ENCODE data around the gene CFAP61. TPM values are rescaled to one million over a fixed set of nuclear protein-coding genes. Genes with fewer than 3 reads are reported as not detected.

CFAP61 gene
- total and polyA plus RNA-seq, 2 experiments from 2014 or later, result 0.21 TPM; not detected in 1

- TF ChIP-seq CREB1 (CRISPR knock-in tag; IDR thresholded peaks at IDR 0.05; ENCODE audit: low read depth) (no peak), EZH2phosphoT487 (IDR thresholded peaks at IDR 0.05; ENCODE audit: unreplicated experiment) (no peak), ZNF331 (CRISPR knock-in tag; IDR thresholded peaks at IDR 0.05; ENCODE audit: low read depth) (no peak), EZH2 (IDR thresholded peaks at IDR 0.05; ENCODE audit: low read depth, unreplicated experiment) (no peak), ZNF114 (CRISPR knock-in tag; IDR thresholded peaks at IDR 0.05) (no peak), NANOG (IDR thresholded peaks at IDR 0.05; ENCODE audit: borderline replicate concordance) (no peak), ETS1 (IDR thresholded peaks at IDR 0.05) (no peak), STAT1 (IDR thresholded peaks at IDR 0.05; ENCODE audit: unreplicated experiment) (no peak)
- TF ChIP-seq, protein P1, sequence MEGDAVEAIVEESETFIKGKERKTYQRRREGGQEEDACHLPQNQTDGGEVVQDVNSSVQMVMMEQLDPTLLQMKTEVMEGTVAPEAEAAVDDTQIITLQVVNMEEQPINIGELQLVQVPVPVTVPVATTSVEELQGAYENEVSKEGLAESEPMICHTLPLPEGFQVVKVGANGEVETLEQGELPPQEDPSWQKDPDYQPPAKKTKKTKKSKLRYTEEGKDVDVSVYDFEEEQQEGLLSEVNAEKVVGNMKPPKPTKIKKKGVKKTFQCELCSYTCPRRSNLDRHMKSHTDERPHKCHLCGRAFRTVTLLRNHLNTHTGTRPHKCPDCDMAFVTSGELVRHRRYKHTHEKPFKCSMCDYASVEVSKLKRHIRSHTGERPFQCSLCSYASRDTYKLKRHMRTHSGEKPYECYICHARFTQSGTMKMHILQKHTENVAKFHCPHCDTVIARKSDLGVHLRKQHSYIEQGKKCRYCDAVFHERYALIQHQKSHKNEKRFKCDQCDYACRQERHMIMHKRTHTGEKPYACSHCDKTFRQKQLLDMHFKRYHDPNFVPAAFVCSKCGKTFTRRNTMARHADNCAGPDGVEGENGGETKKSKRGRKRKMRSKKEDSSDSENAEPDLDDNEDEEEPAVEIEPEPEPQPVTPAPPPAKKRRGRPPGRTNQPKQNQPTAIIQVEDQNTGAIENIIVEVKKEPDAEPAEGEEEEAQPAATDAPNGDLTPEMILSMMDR (conservative IDR thresholded peaks at IDR 0.05; ENCODE audit: low read depth in 2 of 2), result no peak
Observed at GRCh38 chr20:20362774-20363433, 310.6 kb downstream of the CFAP61 start (continued).

DNA sequence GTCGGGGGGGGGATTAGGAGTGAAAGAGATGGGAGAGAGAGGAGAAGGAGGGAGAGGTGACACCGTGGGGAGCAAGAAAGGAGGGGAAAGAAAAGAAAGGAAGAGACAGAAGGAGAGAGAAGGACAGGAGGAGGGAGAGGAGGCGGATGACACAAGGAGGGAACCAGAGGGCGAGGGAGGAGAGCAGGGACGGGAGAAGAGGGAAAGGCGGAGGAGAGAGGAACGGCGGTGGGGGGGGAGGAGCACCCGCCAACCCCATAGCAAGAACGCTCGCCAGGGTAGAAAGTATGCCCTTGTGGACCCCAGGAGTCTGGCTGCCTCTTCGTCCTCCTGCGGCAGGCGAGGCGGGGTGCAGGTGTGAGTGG, 311.1 kb downstream of the CFAP61 start:
- H3K27me3 ChIP-seq (ENCODE audit: insufficient read depth), result peaks cover 89% of the 10 kb centered on the region
- H3F3A ChIP-seq (replicated peaks; ENCODE audit: low read depth), result peaks cover 14% of the 10 kb centered on the region
- H2AFZ ChIP-seq, result peak overlapping the region; percentile 99
- peaks cover 32% of the 10 kb centered on the region for H3K4me1 ChIP-seq (ENCODE audit: insufficient read depth)
- Mint-ChIP-seq H3K4me3 (peak overlapping the region; percentile 76), H3K36me3 (ENCODE audit: low read depth) (no peaks in the 10 kb centered on the region), H3K4me1 (peaks cover 38% of the 10 kb centered on the region), H3K9me3 (peaks cover 5% of the 10 kb centered on the region), H3K27me3 (ENCODE audit: insufficient read depth, low read depth, poor library complexity) (peaks cover 76% of the 10 kb centered on the region), H3K27ac (no peak overlapping the region)
- peak overlapping the region; percentile 88 for H3K4me2 ChIP-seq
- H3K79me2 ChIP-seq (replicated peaks; ENCODE audit: insufficient read depth), result no peaks in the 10 kb centered on the region
- DNase-seq (ENCODE audit: low spot score) (peak; percentile 75), ATAC-seq (peak; percentile 18)
- H4K20me1 ChIP-seq (replicated peaks; ENCODE audit: insufficient read depth), result no peaks in the 10 kb centered on the region
- no peaks in the 10 kb centered on the region for H3K9me2 ChIP-seq (ENCODE audit: insufficient read depth)
- H3K4me3 ChIP-seq, result peak overlapping the region; percentile 61
- H3K27ac ChIP-seq (ENCODE audit: low read depth), result no peak overlapping the region
- H3K36me3 ChIP-seq (ENCODE audit: insufficient read depth), result no peaks in the 10 kb centered on the region
- TF ChIP-seq CREB1 (CRISPR knock-in tag; IDR thresholded peaks at IDR 0.05; ENCODE audit: low read depth), result no peak
- no peak for TF ChIP-seq ZNF462 (CRISPR knock-in tag; IDR thresholded peaks at IDR 0.05)
- TF ChIP-seq ZNF114 (CRISPR knock-in tag; IDR thresholded peaks at IDR 0.05), result no peak
- TF ChIP-seq POLR2AphosphoS5 (IDR thresholded peaks at IDR 0.05; ENCODE audit: low read depth), result no peak
- TF ChIP-seq REST (IDR thresholded peaks at IDR 0.05; ENCODE audit: unreplicated experiment), result no peak
- no peak for TF ChIP-seq NANOG (IDR thresholded peaks at IDR 0.05; ENCODE audit: borderline replicate concordance)
- no peak for TF ChIP-seq EZH2phosphoT487 (IDR thresholded peaks at IDR 0.05; ENCODE audit: unreplicated experiment)
- TF ChIP-seq ZNF331 (CRISPR knock-in tag; IDR thresholded peaks at IDR 0.05; ENCODE audit: low read depth), result no peak

Measured in GM23338 (cell line).